Measurements from ENCODE around the gene SH3BGRL2. TPM values are rescaled to one million over a fixed set of nuclear protein-coding genes. Genes with fewer than 3 reads are reported as not detected.

Gene SH3BGRL2
- total and polyA plus RNA-seq, 2 experiments from 2014 or later: 8.4 to 24.5 TPM

DNA sequence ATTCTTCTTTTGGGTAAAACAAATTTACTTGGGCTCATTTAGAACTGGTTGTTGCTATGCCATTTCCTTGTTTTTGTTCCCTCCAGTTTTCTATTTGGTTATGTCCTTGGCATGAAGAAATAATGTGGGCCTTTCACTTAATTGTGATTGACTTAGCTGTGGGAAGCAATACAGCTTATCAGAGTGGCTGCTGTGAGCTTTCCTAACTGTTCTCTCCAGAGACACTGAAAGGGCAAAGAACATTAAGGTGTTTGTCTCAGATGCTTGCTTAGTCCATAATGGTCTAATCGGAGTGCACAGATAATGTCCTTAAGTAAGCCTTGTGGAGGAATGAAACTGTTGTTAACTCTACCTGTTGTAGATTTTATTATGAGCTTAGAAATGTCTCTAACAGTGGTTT, 56.6 kb downstream of the SH3BGRL2 start:
- H3K36me3 ChIP-seq (ENCODE audit: insufficient read depth): no peaks in the 10 kb centered on the region
- peaks cover 12% of the 10 kb centered on the region; the same call in 2 of the 3 replicates for H3K4me1 Mint-ChIP-seq
- peaks cover 7% of the 10 kb centered on the region; the same call in 2 of the 3 replicates for H3K9me3 Mint-ChIP-seq
- no peak overlapping the region for H3K27ac Mint-ChIP-seq
- H2AFZ ChIP-seq: no peak overlapping the region
- no peaks in the 10 kb centered on the region for H4K20me1 ChIP-seq (replicated peaks; ENCODE audit: insufficient read depth)
- no peak overlapping the region for H3K27ac ChIP-seq (ENCODE audit: low read depth)
- no peak for DNase-seq (ENCODE audit: low spot score)
- no peaks in the 10 kb centered on the region for H3K27me3 ChIP-seq (ENCODE audit: insufficient read depth)
- H3F3A ChIP-seq (replicated peaks; ENCODE audit: low read depth): no peaks in the 10 kb centered on the region
- H3K4me3 Mint-ChIP-seq: no peak overlapping the region
- no peak overlapping the region for H3K4me3 ChIP-seq
- no peaks in the 10 kb centered on the region for H3K27me3 Mint-ChIP-seq (ENCODE audit: insufficient read depth, low read depth, poor library complexity)
- peaks cover 13% of the 10 kb centered on the region for H3K36me3 Mint-ChIP-seq (ENCODE audit: low read depth)
- no peaks in the 10 kb centered on the region for H3K4me1 ChIP-seq (ENCODE audit: insufficient read depth)
- no peak for ATAC-seq
- H3K9me2 ChIP-seq (ENCODE audit: insufficient read depth): no peaks in the 10 kb centered on the region
- no peak overlapping the region for H3K4me2 ChIP-seq
- TF ChIP-seq EZH2 (IDR thresholded peaks at IDR 0.05; ENCODE audit: low read depth, unreplicated experiment): no peak
- no peak for TF ChIP-seq ZNF331 (CRISPR knock-in tag; IDR thresholded peaks at IDR 0.05; ENCODE audit: low read depth)
- TF ChIP-seq, protein P1, sequence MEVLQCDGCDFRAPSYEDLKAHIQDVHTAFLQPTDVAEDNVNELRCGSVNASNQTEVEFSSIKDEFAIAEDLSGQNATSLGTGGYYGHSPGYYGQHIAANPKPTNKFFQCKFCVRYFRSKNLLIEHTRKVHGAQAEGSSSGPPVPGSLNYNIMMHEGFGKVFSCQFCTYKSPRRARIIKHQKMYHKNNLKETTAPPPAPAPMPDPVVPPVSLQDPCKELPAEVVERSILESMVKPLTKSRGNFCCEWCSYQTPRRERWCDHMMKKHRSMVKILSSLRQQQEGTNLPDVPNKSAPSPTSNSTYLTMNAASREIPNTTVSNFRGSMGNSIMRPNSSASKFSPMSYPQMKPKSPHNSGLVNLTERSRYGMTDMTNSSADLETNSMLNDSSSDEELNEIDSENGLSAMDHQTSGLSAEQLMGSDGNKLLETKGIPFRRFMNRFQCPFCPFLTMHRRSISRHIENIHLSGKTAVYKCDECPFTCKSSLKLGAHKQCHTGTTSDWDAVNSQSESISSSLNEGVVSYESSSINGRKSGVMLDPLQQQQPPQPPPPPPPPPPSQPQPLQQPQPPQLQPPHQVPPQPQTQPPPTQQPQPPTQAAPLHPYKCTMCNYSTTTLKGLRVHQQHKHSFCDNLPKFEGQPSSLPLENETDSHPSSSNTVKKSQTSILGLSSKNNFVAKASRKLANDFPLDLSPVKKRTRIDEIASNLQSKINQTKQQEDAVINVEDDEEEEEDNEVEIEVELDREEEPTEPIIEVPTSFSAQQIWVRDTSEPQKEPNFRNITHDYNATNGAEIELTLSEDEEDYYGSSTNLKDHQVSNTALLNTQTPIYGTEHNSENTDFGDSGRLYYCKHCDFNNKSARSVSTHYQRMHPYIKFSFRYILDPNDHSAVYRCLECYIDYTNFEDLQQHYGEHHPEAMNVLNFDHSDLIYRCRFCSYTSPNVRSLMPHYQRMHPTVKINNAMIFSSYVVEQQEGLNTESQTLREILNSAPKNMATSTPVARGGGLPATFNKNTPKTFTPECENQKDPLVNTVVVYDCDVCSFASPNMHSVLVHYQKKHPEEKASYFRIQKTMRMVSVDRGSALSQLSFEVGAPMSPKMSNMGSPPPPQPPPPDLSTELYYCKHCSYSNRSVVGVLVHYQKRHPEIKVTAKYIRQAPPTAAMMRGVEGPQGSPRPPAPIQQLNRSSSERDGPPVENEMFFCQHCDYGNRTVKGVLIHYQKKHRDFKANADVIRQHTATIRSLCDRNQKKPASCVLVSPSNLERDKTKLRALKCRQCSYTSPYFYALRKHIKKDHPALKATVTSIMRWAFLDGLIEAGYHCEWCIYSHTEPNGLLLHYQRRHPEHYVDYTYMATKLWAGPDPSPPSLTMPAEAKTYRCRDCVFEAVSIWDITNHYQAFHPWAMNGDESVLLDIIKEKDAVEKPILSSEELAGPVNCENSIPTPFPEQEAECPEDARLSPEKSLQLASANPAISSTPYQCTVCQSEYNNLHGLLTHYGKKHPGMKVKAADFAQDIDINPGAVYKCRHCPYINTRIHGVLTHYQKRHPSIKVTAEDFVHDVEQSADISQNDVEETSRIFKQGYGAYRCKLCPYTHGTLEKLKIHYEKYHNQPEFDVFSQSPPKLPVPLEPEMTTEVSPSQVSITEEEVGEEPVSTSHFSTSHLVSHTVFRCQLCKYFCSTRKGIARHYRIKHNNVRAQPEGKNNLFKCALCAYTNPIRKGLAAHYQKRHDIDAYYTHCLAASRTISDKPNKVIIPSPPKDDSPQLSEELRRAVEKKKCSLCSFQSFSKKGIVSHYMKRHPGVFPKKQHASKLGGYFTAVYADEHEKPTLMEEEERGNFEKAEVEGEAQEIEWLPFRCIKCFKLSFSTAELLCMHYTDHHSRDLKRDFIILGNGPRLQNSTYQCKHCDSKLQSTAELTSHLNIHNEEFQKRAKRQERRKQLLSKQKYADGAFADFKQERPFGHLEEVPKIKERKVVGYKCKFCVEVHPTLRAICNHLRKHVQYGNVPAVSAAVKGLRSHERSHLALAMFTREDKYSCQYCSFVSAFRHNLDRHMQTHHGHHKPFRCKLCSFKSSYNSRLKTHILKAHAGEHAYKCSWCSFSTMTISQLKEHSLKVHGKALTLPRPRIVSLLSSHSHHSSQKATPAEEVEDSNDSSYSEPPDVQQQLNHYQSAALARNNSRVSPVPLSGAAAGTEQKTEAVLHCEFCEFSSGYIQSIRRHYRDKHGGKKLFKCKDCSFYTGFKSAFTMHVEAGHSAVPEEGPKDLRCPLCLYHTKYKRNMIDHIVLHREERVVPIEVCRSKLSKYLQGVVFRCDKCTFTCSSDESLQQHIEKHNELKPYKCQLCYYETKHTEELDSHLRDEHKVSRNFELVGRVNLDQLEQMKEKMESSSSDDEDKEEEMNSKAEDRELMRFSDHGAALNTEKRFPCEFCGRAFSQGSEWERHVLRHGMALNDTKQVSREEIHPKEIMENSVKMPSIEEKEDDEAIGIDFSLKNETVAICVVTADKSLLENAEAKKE (CRISPR knock-in tag; IDR thresholded peaks at IDR 0.05): no peak
- H3K79me2 ChIP-seq (replicated peaks; ENCODE audit: insufficient read depth): no peaks in the 10 kb centered on the region

DNA sequence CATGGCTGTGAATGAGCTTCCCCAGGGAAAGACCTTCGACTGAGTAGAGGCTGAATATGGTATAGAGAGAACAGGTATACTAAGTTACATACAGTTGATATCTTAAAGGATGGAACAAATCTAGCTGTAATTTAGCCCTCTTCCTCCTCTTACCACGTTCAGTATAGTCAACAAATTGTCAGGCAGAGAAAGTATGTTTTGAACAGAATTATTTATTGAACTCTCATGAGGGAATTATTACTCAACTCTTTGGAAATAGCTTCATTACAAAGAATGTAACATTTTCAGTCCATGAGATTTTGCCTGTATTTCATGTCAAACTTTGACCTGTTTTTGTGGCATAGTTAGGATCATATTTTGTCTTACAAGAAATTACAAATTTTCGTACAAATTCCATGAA, 63.0 kb downstream of the SH3BGRL2 start:
- TF ChIP-seq, protein P2, sequence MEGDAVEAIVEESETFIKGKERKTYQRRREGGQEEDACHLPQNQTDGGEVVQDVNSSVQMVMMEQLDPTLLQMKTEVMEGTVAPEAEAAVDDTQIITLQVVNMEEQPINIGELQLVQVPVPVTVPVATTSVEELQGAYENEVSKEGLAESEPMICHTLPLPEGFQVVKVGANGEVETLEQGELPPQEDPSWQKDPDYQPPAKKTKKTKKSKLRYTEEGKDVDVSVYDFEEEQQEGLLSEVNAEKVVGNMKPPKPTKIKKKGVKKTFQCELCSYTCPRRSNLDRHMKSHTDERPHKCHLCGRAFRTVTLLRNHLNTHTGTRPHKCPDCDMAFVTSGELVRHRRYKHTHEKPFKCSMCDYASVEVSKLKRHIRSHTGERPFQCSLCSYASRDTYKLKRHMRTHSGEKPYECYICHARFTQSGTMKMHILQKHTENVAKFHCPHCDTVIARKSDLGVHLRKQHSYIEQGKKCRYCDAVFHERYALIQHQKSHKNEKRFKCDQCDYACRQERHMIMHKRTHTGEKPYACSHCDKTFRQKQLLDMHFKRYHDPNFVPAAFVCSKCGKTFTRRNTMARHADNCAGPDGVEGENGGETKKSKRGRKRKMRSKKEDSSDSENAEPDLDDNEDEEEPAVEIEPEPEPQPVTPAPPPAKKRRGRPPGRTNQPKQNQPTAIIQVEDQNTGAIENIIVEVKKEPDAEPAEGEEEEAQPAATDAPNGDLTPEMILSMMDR (conservative IDR thresholded peaks at IDR 0.05; ENCODE audit: low read depth in 2 of 2): no peak
- no peak for TF ChIP-seq POLR2AphosphoS5 (IDR thresholded peaks at IDR 0.05; ENCODE audit: low read depth)
- TF ChIP-seq, protein P3, sequence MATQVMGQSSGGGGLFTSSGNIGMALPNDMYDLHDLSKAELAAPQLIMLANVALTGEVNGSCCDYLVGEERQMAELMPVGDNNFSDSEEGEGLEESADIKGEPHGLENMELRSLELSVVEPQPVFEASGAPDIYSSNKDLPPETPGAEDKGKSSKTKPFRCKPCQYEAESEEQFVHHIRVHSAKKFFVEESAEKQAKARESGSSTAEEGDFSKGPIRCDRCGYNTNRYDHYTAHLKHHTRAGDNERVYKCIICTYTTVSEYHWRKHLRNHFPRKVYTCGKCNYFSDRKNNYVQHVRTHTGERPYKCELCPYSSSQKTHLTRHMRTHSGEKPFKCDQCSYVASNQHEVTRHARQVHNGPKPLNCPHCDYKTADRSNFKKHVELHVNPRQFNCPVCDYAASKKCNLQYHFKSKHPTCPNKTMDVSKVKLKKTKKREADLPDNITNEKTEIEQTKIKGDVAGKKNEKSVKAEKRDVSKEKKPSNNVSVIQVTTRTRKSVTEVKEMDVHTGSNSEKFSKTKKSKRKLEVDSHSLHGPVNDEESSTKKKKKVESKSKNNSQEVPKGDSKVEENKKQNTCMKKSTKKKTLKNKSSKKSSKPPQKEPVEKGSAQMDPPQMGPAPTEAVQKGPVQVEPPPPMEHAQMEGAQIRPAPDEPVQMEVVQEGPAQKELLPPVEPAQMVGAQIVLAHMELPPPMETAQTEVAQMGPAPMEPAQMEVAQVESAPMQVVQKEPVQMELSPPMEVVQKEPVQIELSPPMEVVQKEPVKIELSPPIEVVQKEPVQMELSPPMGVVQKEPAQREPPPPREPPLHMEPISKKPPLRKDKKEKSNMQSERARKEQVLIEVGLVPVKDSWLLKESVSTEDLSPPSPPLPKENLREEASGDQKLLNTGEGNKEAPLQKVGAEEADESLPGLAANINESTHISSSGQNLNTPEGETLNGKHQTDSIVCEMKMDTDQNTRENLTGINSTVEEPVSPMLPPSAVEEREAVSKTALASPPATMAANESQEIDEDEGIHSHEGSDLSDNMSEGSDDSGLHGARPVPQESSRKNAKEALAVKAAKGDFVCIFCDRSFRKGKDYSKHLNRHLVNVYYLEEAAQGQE (IDR thresholded peaks at IDR 0.05; ENCODE audit: unreplicated experiment): no peak
- TF ChIP-seq ZNF331 (CRISPR knock-in tag; IDR thresholded peaks at IDR 0.05; ENCODE audit: low read depth): no peak
- no peak for TF ChIP-seq EZH2 (IDR thresholded peaks at IDR 0.05; ENCODE audit: low read depth, unreplicated experiment)
- no peak for TF ChIP-seq STAT1 (IDR thresholded peaks at IDR 0.05; ENCODE audit: unreplicated experiment)
- H2AFZ ChIP-seq: no peak overlapping the region
- H3K36me3 Mint-ChIP-seq (ENCODE audit: low read depth): peaks cover 11% of the 10 kb centered on the region; the same call in 2 of the 3 replicates
- H3K4me2 ChIP-seq: no peak overlapping the region
- peaks cover 28% of the 10 kb centered on the region; the same call in 2 of the 3 replicates for H3K4me1 Mint-ChIP-seq
- H3K27ac Mint-ChIP-seq: no peak overlapping the region
- DNase-seq (ENCODE audit: low spot score): no peak
- H3K79me2 ChIP-seq (replicated peaks; ENCODE audit: insufficient read depth): no peaks in the 10 kb centered on the region
- H3K9me2 ChIP-seq (ENCODE audit: insufficient read depth): no peaks in the 10 kb centered on the region
- H3K36me3 ChIP-seq (ENCODE audit: insufficient read depth): no peaks in the 10 kb centered on the region
- no peaks in the 10 kb centered on the region for H3F3A ChIP-seq (replicated peaks; ENCODE audit: low read depth)
- no peak overlapping the region for H3K4me3 ChIP-seq
- H4K20me1 ChIP-seq (replicated peaks; ENCODE audit: insufficient read depth): no peaks in the 10 kb centered on the region
- peaks cover 7% of the 10 kb centered on the region; the same call in 2 of the 3 replicates for H3K9me3 Mint-ChIP-seq
- no peak for ATAC-seq
- H3K27me3 ChIP-seq (ENCODE audit: insufficient read depth): no peaks in the 10 kb centered on the region
- H3K27me3 Mint-ChIP-seq (ENCODE audit: insufficient read depth, low read depth, poor library complexity): no peaks in the 10 kb centered on the region
- H3K4me1 ChIP-seq (ENCODE audit: insufficient read depth): peaks cover 11% of the 10 kb centered on the region
- no peak overlapping the region for H3K4me3 Mint-ChIP-seq
- no peak overlapping the region for H3K27ac ChIP-seq (ENCODE audit: low read depth)
